ENCODE data around the gene SIGLEC10. TPM values are rescaled to one million over a fixed set of nuclear protein-coding genes. Genes with fewer than 3 reads are reported as not detected.

Gene SIGLEC10
- total RNA-seq, 1 donor from 2014 or later: not detected

DNA sequence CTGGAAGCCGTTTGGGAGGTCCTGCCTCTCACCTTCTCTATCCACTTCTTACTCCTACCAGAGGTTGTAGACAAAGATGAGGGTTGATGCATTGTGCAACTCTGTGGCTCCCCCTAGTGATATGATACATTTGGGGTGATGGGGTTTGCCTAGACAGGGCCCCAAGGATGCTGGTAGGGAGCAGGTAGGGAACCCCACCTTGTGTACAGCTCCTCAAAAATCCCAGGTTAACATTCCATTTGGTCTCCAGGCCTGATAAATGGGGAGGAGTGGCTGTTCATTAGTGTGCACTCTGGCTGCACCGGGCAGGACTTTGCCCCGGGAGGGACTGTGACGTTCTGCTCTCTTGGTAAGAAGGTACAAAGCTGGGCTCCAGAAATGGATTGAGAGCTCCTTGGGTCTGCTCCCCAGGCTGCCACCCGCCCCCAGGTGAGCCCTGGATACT is 21.6 kb upstream of the SIGLEC10 start:
- TF ChIP-seq, protein P1, sequence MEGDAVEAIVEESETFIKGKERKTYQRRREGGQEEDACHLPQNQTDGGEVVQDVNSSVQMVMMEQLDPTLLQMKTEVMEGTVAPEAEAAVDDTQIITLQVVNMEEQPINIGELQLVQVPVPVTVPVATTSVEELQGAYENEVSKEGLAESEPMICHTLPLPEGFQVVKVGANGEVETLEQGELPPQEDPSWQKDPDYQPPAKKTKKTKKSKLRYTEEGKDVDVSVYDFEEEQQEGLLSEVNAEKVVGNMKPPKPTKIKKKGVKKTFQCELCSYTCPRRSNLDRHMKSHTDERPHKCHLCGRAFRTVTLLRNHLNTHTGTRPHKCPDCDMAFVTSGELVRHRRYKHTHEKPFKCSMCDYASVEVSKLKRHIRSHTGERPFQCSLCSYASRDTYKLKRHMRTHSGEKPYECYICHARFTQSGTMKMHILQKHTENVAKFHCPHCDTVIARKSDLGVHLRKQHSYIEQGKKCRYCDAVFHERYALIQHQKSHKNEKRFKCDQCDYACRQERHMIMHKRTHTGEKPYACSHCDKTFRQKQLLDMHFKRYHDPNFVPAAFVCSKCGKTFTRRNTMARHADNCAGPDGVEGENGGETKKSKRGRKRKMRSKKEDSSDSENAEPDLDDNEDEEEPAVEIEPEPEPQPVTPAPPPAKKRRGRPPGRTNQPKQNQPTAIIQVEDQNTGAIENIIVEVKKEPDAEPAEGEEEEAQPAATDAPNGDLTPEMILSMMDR (IDR thresholded peaks at IDR 0.05; ENCODE audit: partially characterized antibody, unreplicated experiment): no peak

DNA sequence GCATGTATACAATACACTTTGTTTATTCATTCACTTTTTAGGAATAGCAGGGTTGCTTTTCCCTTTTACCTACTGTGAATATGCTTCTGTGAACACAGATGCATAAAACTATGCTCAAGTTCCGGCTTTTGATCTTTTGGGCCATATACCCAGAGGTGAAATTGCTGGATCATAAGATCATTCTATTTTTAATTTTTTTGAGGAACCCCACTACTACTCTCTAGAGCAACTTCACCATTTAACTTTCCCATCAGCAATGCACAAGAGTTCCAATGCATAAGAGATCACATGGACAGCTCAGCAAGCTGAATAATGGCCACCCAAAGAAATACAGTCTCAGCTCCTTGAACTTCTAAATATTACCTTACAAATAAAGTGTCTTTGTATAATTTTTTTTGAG is 17.0 kb upstream of the SIGLEC10 start:
- H3K4me3 Mint-ChIP-seq (ENCODE audit: unreplicated experiment): no peak overlapping the region
- DNase-seq: no peak
- no peaks in the 10 kb centered on the region for H3K4me1 Mint-ChIP-seq (ENCODE audit: low read depth, unreplicated experiment)
- H3K36me3 Mint-ChIP-seq (ENCODE audit: unreplicated experiment): no peaks in the 10 kb centered on the region
- TF ChIP-seq, protein P1 (IDR thresholded peaks at IDR 0.05; ENCODE audit: partially characterized antibody, unreplicated experiment): no peak
- H3K9me3 Mint-ChIP-seq (ENCODE audit: unreplicated experiment): no peaks in the 10 kb centered on the region
- peaks cover 6% of the 10 kb centered on the region for H3K27me3 Mint-ChIP-seq (ENCODE audit: unreplicated experiment)
- no peak overlapping the region for H3K27ac Mint-ChIP-seq (ENCODE audit: unreplicated experiment)

More for the DNA sequence above, 21.6 kb upstream of the SIGLEC10 start:
- Mint-ChIP-seq H3K4me1 (ENCODE audit: low read depth, unreplicated experiment) (no peaks in the 10 kb centered on the region), H3K36me3 (ENCODE audit: unreplicated experiment) (no peaks in the 10 kb centered on the region), H3K9me3 (ENCODE audit: unreplicated experiment) (no peaks in the 10 kb centered on the region), H3K27me3 (ENCODE audit: unreplicated experiment) (peaks cover 5% of the 10 kb centered on the region), H3K4me3 (ENCODE audit: unreplicated experiment) (no peak overlapping the region), H3K27ac (ENCODE audit: unreplicated experiment) (no peak overlapping the region)
- no peak for DNase-seq

- peaks cover 2% of the 10 kb centered on the region for H3K9me3 Mint-ChIP-seq (ENCODE audit: unreplicated experiment)
- no peak overlapping the region for H3K4me3 Mint-ChIP-seq (ENCODE audit: unreplicated experiment)
- TF ChIP-seq, protein P1 (IDR thresholded peaks at IDR 0.05; ENCODE audit: partially characterized antibody, unreplicated experiment): no peak
- no peak for DNase-seq
- H3K27me3 Mint-ChIP-seq (ENCODE audit: unreplicated experiment): peaks cover 6% of the 10 kb centered on the region
- H3K36me3 Mint-ChIP-seq (ENCODE audit: unreplicated experiment): no peaks in the 10 kb centered on the region
- no peaks in the 10 kb centered on the region for H3K4me1 Mint-ChIP-seq (ENCODE audit: low read depth, unreplicated experiment)
- H3K27ac Mint-ChIP-seq (ENCODE audit: unreplicated experiment): no peak overlapping the region
Measured at GRCh38 chr19:51433043-51433442, 15.6 kb upstream of the SIGLEC10 start.

- Mint-ChIP-seq H3K27ac (ENCODE audit: unreplicated experiment) (no peak overlapping the region), H3K36me3 (ENCODE audit: unreplicated experiment) (no peaks in the 10 kb centered on the region), H3K27me3 (ENCODE audit: unreplicated experiment) (peaks cover 5% of the 10 kb centered on the region), H3K9me3 (ENCODE audit: unreplicated experiment) (peaks cover 2% of the 10 kb centered on the region), H3K4me1 (ENCODE audit: low read depth, unreplicated experiment) (no peaks in the 10 kb centered on the region), H3K4me3 (ENCODE audit: unreplicated experiment) (no peak overlapping the region)
- no peak for DNase-seq
- TF ChIP-seq, protein P1 (IDR thresholded peaks at IDR 0.05; ENCODE audit: partially characterized antibody, unreplicated experiment): no peak
Measured at GRCh38 chr19:51431124-51431523, 13.7 kb upstream of the SIGLEC10 start.

DNA sequence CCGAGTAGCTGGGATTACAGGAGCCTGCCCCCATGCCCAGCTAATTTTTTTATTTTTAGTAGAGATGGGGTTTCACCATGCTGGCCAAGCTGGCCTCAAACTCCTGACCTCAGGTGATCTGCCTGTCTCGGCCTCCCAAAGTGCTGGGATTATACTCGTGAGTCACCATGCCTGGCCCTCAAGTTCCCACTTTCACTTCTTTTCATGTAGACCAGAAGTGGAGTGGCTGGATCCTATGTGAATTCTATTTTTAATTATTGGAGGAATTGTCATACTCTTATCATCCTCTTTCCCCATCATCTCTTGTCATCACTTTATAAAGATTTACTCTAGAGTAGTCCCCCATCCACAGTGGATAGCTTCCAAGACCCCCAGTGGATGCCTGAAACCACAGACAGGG is 12.8 kb upstream of the SIGLEC10 start:
- Mint-ChIP-seq H3K9me3 (ENCODE audit: unreplicated experiment) (peaks cover 2% of the 10 kb centered on the region), H3K4me3 (ENCODE audit: unreplicated experiment) (no peak overlapping the region), H3K27ac (ENCODE audit: unreplicated experiment) (no peak overlapping the region), H3K36me3 (ENCODE audit: unreplicated experiment) (no peaks in the 10 kb centered on the region), H3K4me1 (ENCODE audit: low read depth, unreplicated experiment) (no peaks in the 10 kb centered on the region), H3K27me3 (ENCODE audit: unreplicated experiment) (peaks cover 5% of the 10 kb centered on the region)
- DNase-seq: no peak
- TF ChIP-seq, protein P1 (IDR thresholded peaks at IDR 0.05; ENCODE audit: partially characterized antibody, unreplicated experiment): no peak
